Measurements from ENCODE around the gene TSPAN15. TPM values are rescaled to one million over a fixed set of nuclear protein-coding genes. Genes with fewer than 3 reads are reported as not detected.

TSPAN15 gene
- total and polyA plus RNA-seq, 2 experiments from 2014 or later: 6.6 to 10.1 TPM

- no peak overlapping the region for H3K4me3 Mint-ChIP-seq
These were observed 30.7 kb downstream of the TSPAN15 start for GRCh38 chr10:69481811-69482524.

More at GRCh38 chr10:69481811-69482524, 30.7 kb downstream of the TSPAN15 start:
- Mint-ChIP-seq H3K4me1 (peaks cover 24% of the 10 kb centered on the region), H3K27ac (no peak overlapping the region), H3K9me3 (peaks cover 2% of the 10 kb centered on the region; the same call in 1 of the 3 replicates), H3K27me3 (ENCODE audit: insufficient read depth, low read depth, poor library complexity) (peaks cover 10% of the 10 kb centered on the region), H3K36me3 (ENCODE audit: low read depth) (no peaks in the 10 kb centered on the region)
- Histone ChIP-seq H3K27me3 (ENCODE audit: insufficient read depth) (no peaks in the 10 kb centered on the region), H3K9me2 (ENCODE audit: insufficient read depth) (no peaks in the 10 kb centered on the region), H3K4me1 (ENCODE audit: insufficient read depth) (peaks cover 4% of the 10 kb centered on the region; the same call in 1 of the 2 replicates), H3F3A (replicated peaks; ENCODE audit: low read depth) (no peaks in the 10 kb centered on the region), H2AFZ (no peak overlapping the region), H3K27ac (ENCODE audit: low read depth) (no peak overlapping the region), H4K20me1 (replicated peaks; ENCODE audit: insufficient read depth) (no peaks in the 10 kb centered on the region), H3K79me2 (replicated peaks; ENCODE audit: insufficient read depth) (no peaks in the 10 kb centered on the region), H3K36me3 (ENCODE audit: insufficient read depth) (no peaks in the 10 kb centered on the region), H3K4me2 (no peak overlapping the region), H3K4me3 (no peak overlapping the region)
- ATAC-seq: no peak
- no peak for TF ChIP-seq ETS1 (IDR thresholded peaks at IDR 0.05)
- TF ChIP-seq ZNF114 (CRISPR knock-in tag; IDR thresholded peaks at IDR 0.05): no peak
- TF ChIP-seq EZH2phosphoT487 (IDR thresholded peaks at IDR 0.05; ENCODE audit: unreplicated experiment): no peak
- no peak for TF ChIP-seq JUNB (IDR thresholded peaks at IDR 0.05; ENCODE audit: unreplicated experiment)
- TF ChIP-seq ZNF331 (CRISPR knock-in tag; IDR thresholded peaks at IDR 0.05; ENCODE audit: low read depth): no peak
- no peak for TF ChIP-seq EZH2 (IDR thresholded peaks at IDR 0.05; ENCODE audit: low read depth, unreplicated experiment)
- no peak for TF ChIP-seq CREB1 (CRISPR knock-in tag; IDR thresholded peaks at IDR 0.05; ENCODE audit: low read depth)
- TF ChIP-seq NANOG (IDR thresholded peaks at IDR 0.05; ENCODE audit: borderline replicate concordance): no peak
- no peak for TF ChIP-seq STAT1 (IDR thresholded peaks at IDR 0.05; ENCODE audit: unreplicated experiment)
- TF ChIP-seq ZNF462 (CRISPR knock-in tag; IDR thresholded peaks at IDR 0.05): no peak
- TF ChIP-seq CTCF (conservative IDR thresholded peaks at IDR 0.05; ENCODE audit: low read depth in 2 of 2): no peak
- no peak for DNase-seq (ENCODE audit: low spot score)

Data from GM23338 (cell line).